GM12891 (cell line): ENCODE measurements around the gene FAM180A.

Experiments
- DNase-seq: peaks from one replicate; pipeline ENCODE4 v3.0.0; 2011; ENCODE audit warnings: low spot score; ENCODE audit not compliant: insufficient read length
- FAIRE-seq: peaks from 2 replicates; lab custom pipeline; 2011; peaks lifted over from hg19 to GRCh38; lab: Jason Lieb, UNC
- PAX5 ChIP-seq: IDR thresholded peaks from 2 replicates; pipeline ENCODE4 v1.6.1; 2011; ENCODE audit warnings: low read length, moderate library complexity, mild to moderate bottlenecking; ENCODE audit not compliant: insufficient read depth, severe bottlenecking
- POLR2A ChIP-seq: IDR thresholded peaks from 2 replicates; pipeline ENCODE4 v1.6.1; 2011; ENCODE audit warnings: low read depth, low read length, control low read depth
- POLR2AphosphoS5 ChIP-seq: IDR thresholded peaks from 2 replicates; pipeline ENCODE4 v1.6.1; 2011; ENCODE audit warnings: low read depth, low read length, control low read depth
- POU2F2 ChIP-seq: IDR thresholded peaks from 2 replicates; pipeline ENCODE4 v1.6.1; 2011; ENCODE audit warnings: low read depth, mild to moderate bottlenecking, control low read depth, low read length, moderate library complexity
- SPI1 ChIP-seq: IDR thresholded peaks from 2 replicates; pipeline ENCODE4 v1.6.1; 2011; ENCODE audit warnings: low read depth, low read length, control low read depth
- TAF1 ChIP-seq: IDR thresholded peaks from 2 replicates; pipeline ENCODE4 v1.6.1; 2011; ENCODE audit warnings: low read depth, low read length, control low read depth

The FAM180A gene

GRCh38 chr7:135772639-135773222 lies 24.1 kb upstream of the FAM180A start:
- DNase-seq (no peak), FAIRE-seq (no peak)
- TF ChIP-seq POU2F2 (no peak), POLR2AphosphoS5 (no peak), PAX5 (no peak)

- DNase-seq (no peak), FAIRE-seq (no peak)
Observed at GRCh38 chr7:135771961-135772638, 23.5 kb upstream of the FAM180A start.

GRCh38 chr7:135771051-135771450 lies 22.4 kb upstream of the FAM180A start:
- TF ChIP-seq POLR2AphosphoS5 (no peak), POU2F2 (no peak), SPI1 (no peak), PAX5 (no peak), POLR2A (no peak), TAF1 (no peak)
- no peak for FAIRE-seq

More at GRCh38 chr7:135771961-135772638, 23.5 kb upstream of the FAM180A start:
- TF ChIP-seq POLR2AphosphoS5 (no peak), POLR2A (no peak), PAX5 (no peak), POU2F2 (no peak), TAF1 (no peak), SPI1 (no peak)

GRCh38 chr7:135770139-135770710 lies 21.6 kb upstream of the FAM180A start:
- no peak for FAIRE-seq
- no peak for TF ChIP-seq POLR2A
- TF ChIP-seq SPI1 = no peak
- TF ChIP-seq POLR2AphosphoS5 = no peak
- TF ChIP-seq POU2F2 = no peak
- TF ChIP-seq TAF1 = no peak
- TF ChIP-seq PAX5 = no peak
- DNase-seq = no peak

More at GRCh38 chr7:135771051-135771450, 22.4 kb upstream of the FAM180A start:
- no peak for DNase-seq

GRCh38 chr7:135769005-135769802 lies 20.6 kb upstream of the FAM180A start:
- TF ChIP-seq POLR2AphosphoS5 = no peak
- no peak for TF ChIP-seq SPI1
- no peak for TF ChIP-seq POLR2A
- TF ChIP-seq TAF1 = no peak
- DNase-seq (no peak), FAIRE-seq (no peak)

- TF ChIP-seq TAF1 (no peak), POU2F2 (no peak), PAX5 (no peak), POLR2A (no peak), SPI1 (no peak), POLR2AphosphoS5 (no peak)
- DNase-seq (no peak), FAIRE-seq (no peak)
Observed at GRCh38 chr7:135768467-135768866, 19.9 kb upstream of the FAM180A start.

- FAIRE-seq (no peak), DNase-seq (no peak)
- TF ChIP-seq PAX5 (no peak), POLR2A (no peak), POLR2AphosphoS5 (no peak), POU2F2 (no peak), SPI1 (no peak), TAF1 (no peak)
Observed at GRCh38 chr7:135768064-135768463, 19.5 kb upstream of the FAM180A start.

GRCh38 chr7:135763261-135763660 lies 14.6 kb upstream of the FAM180A start:
- no peak for FAIRE-seq
- TF ChIP-seq SPI1 = no peak
- no peak for TF ChIP-seq PAX5
- no peak for TF ChIP-seq POLR2A
- no peak for TF ChIP-seq POU2F2
- no peak for TF ChIP-seq POLR2AphosphoS5
- no peak for TF ChIP-seq TAF1
- DNase-seq = no peak

GRCh38 chr7:135761751-135762488 lies 13.3 kb upstream of the FAM180A start:
- FAIRE-seq = no peak
- TF ChIP-seq TAF1 = no peak
- TF ChIP-seq POLR2A = no peak
- TF ChIP-seq SPI1 = no peak
- TF ChIP-seq PAX5 = no peak
- TF ChIP-seq POU2F2 = no peak
- TF ChIP-seq POLR2AphosphoS5 = no peak
- DNase-seq = no peak
